ENCODE data around the gene OR2A42.
"Not testable (repeated sequence)": the region's sequence is repeated elsewhere in the genome, so short reads cannot be mapped to it uniquely, and the experiment has no call there.

DNA sequence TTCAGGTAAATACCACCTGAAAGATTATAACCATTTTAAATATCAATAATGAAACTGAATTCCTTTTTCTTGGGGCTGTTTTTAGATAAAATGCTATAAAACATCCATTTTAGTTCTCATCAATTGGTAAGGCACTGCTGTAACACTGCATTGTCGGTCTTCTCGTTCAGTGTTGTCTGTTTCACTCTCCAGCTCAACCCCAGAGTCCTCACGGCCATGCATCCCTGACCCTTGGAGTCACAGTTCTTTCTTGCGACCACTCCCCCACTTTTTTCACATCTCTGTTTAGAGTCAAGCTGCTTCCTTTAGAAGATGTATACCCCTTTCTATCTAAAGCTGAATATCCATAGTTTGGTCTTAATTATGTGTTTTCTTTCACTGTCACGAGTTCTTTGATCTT lies 7.6 kb upstream of the OR2A42 start:
- TF ChIP-seq CTCF (conservative IDR thresholded peaks at IDR 0.05; ENCODE audit: low read length); EZH2phosphoT487 (IDR thresholded peaks at IDR 0.05; ENCODE audit: borderline replicate concordance, low read depth, low read length): not testable (repeated sequence)
